Measurements from ENCODE around the gene CIAO2B.
"Not testable (repeated sequence)": the region's sequence is repeated elsewhere in the genome, so short reads cannot be mapped to it uniquely, and the experiment has no call there.

CIAO2B gene

DNA sequence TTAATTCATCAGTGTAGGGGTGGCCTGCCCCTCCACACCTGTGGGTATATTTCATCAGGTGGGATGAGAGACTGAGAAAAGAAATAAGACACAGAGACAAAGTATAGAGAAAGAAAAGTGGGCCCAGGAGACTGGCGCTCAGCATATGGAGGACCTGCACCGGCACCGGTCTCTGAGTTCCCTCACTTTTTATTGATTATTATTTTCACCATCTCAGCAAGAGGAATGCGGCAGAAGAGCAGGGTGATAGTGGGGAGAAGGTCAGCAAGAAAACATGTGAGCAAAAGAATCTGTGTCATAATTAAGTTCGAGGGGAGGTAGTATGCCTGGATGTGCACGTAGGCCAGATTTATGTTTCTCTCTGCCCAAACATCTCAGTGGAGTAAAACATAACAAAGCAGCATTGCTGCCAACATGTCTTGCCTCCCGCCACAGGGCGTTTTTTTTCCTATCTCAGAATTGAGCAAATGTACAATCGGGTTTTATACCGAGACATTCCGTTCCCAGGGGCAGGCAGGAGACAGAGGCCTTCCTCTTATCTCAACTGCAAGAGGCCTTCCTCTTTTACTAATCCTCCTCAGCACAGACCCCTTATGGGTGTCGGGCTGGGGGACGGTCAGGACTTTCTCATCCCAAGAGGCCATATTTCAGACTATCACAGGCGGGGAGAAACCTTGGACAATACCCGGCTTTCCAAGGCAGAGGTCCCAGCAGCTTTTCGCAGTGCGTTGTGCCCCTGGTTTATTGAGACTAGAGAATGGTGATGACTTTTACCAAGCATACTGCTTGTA lies 21.4 kb upstream of the CIAO2B start:
- not testable (repeated sequence) for DNase-seq

GRCh38 chr16:66954097-66954659 lies 20.0 kb upstream of the CIAO2B start:
- DNase-seq = peak; percentile 19 to 66 (median 38)

DNA sequence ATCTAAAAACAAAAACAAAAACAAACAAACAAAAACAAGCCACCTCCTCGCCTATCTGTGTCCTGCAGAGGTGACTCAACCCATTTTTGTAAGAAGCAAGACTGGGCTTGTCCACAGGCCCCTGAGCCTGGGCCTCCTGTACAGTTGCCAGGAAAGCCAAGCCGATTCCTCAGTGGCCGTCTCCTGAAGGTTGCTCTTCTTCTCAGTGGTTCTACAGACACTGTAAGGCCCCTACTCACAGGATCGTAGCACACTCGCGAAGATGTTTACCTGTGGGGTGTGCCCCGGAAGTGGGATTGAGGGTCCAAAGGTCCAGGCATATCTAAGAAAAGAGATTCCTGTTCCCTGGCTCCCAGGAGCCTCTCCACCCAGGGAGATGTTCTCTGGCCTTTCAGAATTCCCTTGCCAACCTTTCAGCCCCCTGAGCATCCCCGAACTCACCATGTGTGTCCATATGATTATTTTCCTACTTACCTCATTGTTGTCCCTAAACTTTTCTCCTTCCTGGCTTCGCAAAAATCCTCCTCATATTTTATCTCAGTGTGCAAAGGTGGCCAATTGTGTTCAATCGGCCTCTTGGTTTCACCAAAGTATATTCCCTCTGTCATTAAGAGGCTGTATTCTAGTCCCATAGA lies 19.4 kb upstream of the CIAO2B start:
- no peak for DNase-seq

GRCh38 chr16:66952430-66953110 lies 18.4 kb upstream of the CIAO2B start:
- no peak for DNase-seq

- no peak for DNase-seq
Observed at GRCh38 chr16:66950971-66951790, 17.0 kb upstream of the CIAO2B start.

DNA sequence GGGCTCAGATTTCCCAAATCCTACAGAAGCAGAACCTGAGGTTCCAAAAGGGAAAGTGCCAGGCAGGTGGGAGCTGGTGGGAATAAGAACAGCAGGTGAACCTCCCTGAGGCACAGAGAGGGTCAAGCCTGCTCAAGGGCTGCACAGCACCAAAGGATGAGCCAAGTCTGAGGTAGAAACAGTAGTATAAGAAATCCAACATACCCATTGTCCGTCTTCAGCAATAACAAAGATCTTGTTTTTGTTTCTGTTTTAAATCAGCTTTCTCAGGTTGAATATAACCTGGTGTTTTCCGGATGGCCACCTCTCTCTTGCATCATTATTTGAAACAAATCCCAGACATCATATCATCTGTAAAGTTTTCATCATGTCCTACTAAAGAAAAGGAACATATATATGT lies 16.2 kb upstream of the CIAO2B start:
- DNase-seq = no peak

- DNase-seq = no peak
Observed at GRCh38 chr16:66949472-66949871, 15.3 kb upstream of the CIAO2B start.

DNA sequence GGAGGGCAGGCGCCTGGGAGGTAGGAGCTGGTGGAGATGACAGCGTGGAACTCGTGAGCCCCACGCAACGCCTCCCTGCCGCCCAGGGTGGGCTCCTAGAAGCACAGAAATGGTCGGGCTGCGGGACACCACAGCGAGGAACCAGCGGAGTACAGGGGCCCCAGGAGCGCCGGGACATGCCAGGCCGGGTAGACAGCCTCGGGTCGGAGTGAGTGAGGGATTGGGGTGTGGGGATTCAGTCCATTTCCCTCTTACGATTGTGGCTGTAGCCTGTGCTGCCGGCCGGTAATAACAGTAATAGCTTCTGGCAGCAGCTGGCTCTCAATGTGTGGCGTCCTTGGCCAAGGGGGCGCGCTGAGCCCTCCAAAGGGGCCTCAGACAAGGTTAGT lies 14.6 kb upstream of the CIAO2B start:
- no peak for DNase-seq

- DNase-seq = no peak
Observed at GRCh38 chr16:66948134-66948836, 14.1 kb upstream of the CIAO2B start.

DNA sequence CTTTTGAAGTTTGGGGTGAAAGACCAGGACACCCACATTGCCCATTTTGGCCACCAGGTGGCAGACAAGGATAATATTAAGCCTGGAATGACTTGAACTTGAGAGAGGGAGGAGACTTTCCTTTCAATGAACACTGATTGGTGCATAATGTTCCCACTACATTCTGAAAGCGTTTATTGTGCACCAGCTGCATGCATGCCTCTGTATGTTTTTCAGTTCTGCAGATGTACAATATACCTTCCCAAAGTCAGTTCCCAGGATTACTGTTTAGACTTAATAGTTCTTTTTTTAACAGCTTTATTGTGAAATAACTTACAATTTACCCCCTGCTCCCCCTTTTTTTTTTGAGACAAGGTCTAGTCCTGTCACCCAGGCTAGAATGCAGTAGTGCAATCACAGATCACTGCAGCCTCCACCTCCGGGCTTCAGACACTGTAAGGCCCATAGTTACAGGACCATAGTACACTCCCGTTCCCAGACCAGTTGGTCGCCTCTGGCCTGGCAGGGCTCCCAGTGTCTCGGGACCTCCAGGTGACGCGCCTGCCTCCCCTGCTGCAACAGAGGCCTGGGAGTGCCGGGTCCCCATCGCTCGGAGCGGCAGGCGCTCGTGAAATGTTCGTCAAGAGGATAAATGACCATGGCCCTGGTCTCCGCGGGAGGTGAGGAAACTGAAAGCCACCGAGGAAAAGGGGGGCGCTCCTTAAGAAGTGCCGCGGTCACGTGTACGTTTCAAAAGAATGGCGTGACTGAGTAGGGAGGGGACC lies 13.3 kb upstream of the CIAO2B start:
- DNase-seq = peak; percentile 29 to 72 (median 65)

DNA sequence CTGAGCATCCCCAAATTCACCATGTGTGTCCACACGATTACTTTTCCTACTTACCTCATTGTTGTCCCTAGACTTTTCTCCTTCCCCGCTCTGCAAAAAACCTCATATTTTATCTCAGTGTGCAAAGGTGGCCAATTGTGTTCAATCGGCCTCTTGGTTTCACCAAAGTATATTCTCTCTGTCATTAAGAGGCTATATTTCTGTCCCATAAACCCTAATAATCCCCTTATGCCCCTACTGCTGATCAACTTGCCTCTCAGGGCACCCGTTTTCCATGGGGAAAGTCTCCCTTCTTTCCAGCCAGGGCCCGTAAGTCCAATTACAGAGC lies 12.7 kb upstream of the CIAO2B start:
- no peak for DNase-seq

DNA sequence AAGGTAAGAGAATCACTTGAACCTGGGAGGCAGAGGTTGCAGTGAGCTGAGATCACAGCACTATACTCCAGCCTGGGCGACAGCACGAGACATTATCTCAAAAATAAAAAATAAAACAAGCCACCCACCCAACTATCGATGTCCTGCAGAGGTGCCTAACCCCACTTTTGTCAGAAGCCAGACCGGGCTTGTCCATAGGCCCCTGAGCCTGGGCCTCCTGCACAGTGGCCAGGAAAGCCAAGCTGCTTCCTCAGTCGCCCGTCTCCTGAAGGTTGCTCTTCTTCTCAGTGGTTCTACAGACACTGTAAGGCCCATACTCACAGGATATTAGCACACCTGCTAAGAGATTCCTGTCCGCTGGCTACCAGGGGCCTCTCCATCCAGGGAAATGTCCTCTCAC lies 12.3 kb upstream of the CIAO2B start:
- DNase-seq = no peak

DNA sequence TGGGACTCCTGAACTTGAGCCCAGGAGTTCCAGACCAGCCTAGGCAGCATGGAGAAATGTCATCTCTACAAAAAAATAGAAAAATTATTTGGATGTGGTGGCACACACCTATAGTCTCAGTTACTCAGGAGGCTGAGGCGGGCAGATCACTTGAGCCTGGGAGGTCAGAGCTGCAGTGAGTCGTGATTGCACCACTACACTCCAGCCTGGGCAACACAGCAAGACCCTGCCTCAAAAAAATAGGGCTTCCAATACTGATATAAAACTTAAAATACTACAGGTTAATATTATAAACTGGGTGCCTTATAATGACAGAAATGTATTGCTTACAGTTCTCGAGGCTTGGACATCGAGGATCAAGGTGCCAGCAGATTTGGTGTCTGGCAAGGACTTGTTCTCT lies 11.7 kb upstream of the CIAO2B start:
- DNase-seq = no peak

GRCh38 chr16:66944971-66945370 lies 10.8 kb upstream of the CIAO2B start:
- not testable (repeated sequence) for DNase-seq

GRCh38 chr16:66944054-66944441 lies 9.8 kb upstream of the CIAO2B start:
- no peak for DNase-seq

- DNase-seq = no peak
Observed at GRCh38 chr16:66943426-66944053, 9.3 kb upstream of the CIAO2B start.

GRCh38 chr16:66942981-66943380 lies 8.8 kb upstream of the CIAO2B start:
- DNase-seq = no peak

DNA sequence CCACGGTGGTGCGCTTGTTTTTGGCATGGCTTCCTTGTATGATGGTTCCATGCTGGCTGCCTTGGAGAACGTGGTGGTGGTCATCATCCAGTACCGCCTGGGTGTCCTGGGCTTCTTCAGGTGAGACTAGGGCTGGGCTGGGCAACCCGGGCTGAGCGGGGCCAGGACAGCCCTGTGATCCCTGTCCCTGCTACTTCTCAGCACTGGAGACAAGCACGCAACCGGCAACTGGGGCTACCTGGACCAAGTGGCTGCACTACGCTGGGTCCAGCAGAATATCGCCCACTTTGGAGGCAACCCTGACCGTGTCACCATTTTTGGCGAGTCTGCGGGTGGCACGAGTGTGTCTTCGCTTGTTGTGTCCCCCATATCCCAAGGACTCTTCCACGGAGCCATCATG lies 6.0 kb upstream of the CIAO2B start:
- no peak for DNase-seq

GRCh38 chr16:66939366-66939765 lies 5.2 kb upstream of the CIAO2B start:
- DNase-seq = no peak

DNA sequence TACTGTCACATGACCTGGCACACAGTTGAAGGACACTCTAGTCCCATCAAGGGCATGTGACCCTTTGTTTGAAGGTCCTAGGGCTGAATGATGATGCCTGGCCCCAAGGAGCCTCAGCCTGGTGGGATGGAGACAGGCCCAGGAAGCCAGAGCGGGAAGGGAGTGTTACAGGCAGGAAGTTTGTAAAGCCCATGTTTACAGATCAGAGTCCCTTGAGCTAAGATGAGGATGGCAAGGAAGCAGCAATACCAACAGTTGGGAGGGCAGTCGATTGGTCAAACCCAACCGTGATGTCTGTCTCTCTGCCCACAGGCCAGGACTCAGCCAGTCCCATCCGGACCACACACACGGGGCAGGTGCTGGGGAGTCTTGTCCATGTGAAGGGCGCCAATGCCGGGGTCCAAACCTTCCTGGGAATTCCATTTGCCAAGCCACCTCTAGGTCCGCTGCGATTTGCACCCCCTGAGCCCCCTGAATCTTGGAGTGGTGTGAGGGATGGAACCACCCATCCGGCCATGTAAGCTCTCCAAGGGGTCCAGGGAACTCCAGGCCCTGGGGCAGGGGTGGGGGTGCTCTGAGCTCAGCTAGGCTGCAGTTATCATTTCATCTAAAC lies 3.6 kb upstream of the CIAO2B start:
- no peak for DNase-seq

Data from activated naive CD4-positive, alpha-beta T cell (primary cell).